Psoas muscle (tissue), 8 donors: ENCODE data around the gene FLAD1. TPM values are rescaled to one million over a fixed set of nuclear protein-coding genes. Genes with fewer than 3 reads are reported as not detected.
A peak's percentile ranks its signal among the peaks of the same experiment; 100 is the strongest.

Experiments
- ATAC-seq, 4 donors: fragments of 200-7000 bp; cut with Tn5 transposase; one replicate each; pipeline ENCODE4 v1.9.1; 2020; ENCODE audit warnings: moderate library complexity in 3 of 4, mild to moderate bottlenecking in 2 of 4
- DNase-seq, 2 donors: peaks; one replicate each; pipeline ENCODE4 v3.0.0-alpha.2; 2020
- H3K27ac ChIP-seq: fragments of 200-600 bp; one replicate; pipeline ENCODE4 v1.8.0; 2022
- H3K27me3 ChIP-seq, 3 donors: fragments of 200-600 bp in 1 of 3; one replicate each; pipeline versions ENCODE4 v1.6.1 to v1.8.0; 2013 to 2022; ENCODE audit warnings: low read length in 2 of 3, mild to moderate bottlenecking in 2 of 3, moderate library complexity in 1 of 3; ENCODE audit not compliant: insufficient read depth in 3 of 3
- H3K36me3 ChIP-seq, 2 donors: fragments of 200-600 bp in 1 of 2; one replicate each; pipeline versions ENCODE4 v1.6.1 to v1.8.0; 2013 to 2022; ENCODE audit warnings: low read depth in 1 of 2, mild to moderate bottlenecking in 1 of 2, moderate library complexity in 1 of 2; ENCODE audit not compliant: insufficient read depth in 1 of 2
- H3K4me1 ChIP-seq: fragments of 200-600 bp; one replicate; pipeline ENCODE4 v1.8.0; 2022
- H3K4me3 ChIP-seq: fragments of 200-600 bp; one replicate; pipeline ENCODE4 v1.8.0; 2022; ENCODE audit warnings: mild to moderate bottlenecking
- H3K9me3 ChIP-seq: fragments of 200-600 bp; one replicate; pipeline ENCODE4 v1.8.0; 2022
- WGBS, 3 donors: extraction: QIAGEN DNeasy Blood & Tissue Kit; methylation state at CpG; one replicate each; pipeline versions ENCODE4 v1.1.6 to v1.1.7; 2013; 5-methylcytosine and 5-hydroxymethylcytosine counted together
- intact Hi-C, 2 donors: fragments of 100-400 bp; cut with DNase I; formaldehyde crosslinking; loops; one replicate each; pipeline versions ENCODE4 v1.11.0 to v1.14.2; 2022
- polyA plus RNA-seq, 3 donors: library from polyadenylated mRNA; stranded (reverse); fragments of 200-250 nt; gene quantifications; one replicate each; pipeline ENCODE4 v1.2.3, GENCODE V29; 2013
- total RNA-seq, 4 donors: library from RNA; stranded (reverse); fragmentation: NEBNext Ultra II Directional in 2 of 4; extraction: Animal tissue kit (Norgen Biotek cat#: 25700) in 2 of 4; gene quantifications; one replicate each; pipeline versions ENCODE4 v1.2.1 to v1.2.4, GENCODE V29; 2021 to 2023
- TF ChIP-seq, protein P1 (sequence below): fragments of 200-600 bp; IDR thresholded peaks from one replicate; pipeline ENCODE4 v1.8.0; 2022; ENCODE audit warnings: antibody characterized with exemption
- donor health status: healthy with polysubstance abuse.
- donor health status: DM: no; HTN: no; CAD: no; lungs with moderate emphysema.
- donor health status: Bipolar disorder and iron deficiency.
- donor health status: healthy.
- donor health status: DM: yes; HTN: yes; CAD: no.
- donor health status: DM: no; HTN: no; CAD: no.
- donor health status: DM: no; HTN: no; CAD: no.
- donor health status: DM: yes; HTN: yes; CAD: no.

Gene FLAD1
- total and polyA plus RNA-seq, 7 donors: 24.5 to 52.7 (median 34.9) TPM

DNA sequence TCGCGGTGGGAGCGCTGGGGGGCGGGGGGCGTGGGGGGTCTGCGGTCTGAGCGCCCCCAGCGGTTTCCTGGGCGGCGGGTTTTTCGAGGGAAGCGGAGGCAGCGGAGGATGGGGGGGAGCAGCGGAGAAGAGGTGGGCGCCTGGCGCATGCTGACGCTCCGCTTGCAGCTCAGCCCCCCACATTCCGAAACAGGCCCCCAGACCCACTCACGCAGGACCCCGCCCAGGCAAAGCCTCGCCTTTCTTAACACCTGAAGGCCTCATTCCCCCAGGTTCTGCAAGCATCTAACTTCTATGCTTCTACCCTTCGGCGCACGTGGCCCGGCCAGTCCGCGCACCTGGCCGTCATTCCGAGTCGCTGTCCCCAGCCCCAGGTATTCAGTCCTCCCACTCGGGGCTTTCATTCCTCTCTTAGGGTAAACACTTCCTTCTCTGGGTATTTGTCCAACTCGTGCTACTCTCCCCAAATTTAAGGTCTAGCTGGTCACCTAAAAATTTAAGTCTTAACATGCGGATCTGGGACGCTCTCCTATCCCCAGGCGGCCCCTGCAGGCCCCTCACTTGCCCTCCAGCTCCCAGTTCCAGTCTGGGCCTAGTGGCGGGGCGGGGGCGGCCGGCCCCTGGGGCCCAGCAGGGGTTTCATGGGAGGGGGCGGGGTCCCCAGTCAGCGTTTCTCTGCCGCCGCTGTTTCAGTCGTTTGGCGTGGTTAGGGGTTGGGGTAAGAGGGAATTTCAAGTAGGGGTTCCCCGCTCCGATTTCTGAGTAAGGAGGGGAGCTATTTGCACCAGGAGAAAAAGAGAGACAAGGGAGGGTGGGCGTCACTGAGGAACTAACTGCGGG, 16.6 kb downstream of the FLAD1 start:
- Histone ChIP-seq H3K4me3 (peak overlapping the region; percentile 78), H3K9me3 (no peaks in the 10 kb centered on the region), H3K4me1 (peaks cover 22% of the 10 kb centered on the region), H3K27ac (peak overlapping the region; percentile 91), H3K27me3 (no peaks in the 10 kb centered on the region), H3K36me3 (no peaks in the 10 kb centered on the region)
- ATAC-seq: no peak
- WGBS, 3 donors: 1 to 2% (median 1%) methylated on average over 31 to 50 of the region's 50 CpGs
- DNase-seq: peak in 1 of 2 donors; percentile 60
- intact Hi-C loops: loop anchor here (1.0 to 5.0 kb wide), 2 partner anchors 37 to 43 kb away; partner anchors contain the start of genes PBXIP1 (in 1 of the 2) and PYGO2 (in 1 of the 2)
- TF ChIP-seq, protein P1, sequence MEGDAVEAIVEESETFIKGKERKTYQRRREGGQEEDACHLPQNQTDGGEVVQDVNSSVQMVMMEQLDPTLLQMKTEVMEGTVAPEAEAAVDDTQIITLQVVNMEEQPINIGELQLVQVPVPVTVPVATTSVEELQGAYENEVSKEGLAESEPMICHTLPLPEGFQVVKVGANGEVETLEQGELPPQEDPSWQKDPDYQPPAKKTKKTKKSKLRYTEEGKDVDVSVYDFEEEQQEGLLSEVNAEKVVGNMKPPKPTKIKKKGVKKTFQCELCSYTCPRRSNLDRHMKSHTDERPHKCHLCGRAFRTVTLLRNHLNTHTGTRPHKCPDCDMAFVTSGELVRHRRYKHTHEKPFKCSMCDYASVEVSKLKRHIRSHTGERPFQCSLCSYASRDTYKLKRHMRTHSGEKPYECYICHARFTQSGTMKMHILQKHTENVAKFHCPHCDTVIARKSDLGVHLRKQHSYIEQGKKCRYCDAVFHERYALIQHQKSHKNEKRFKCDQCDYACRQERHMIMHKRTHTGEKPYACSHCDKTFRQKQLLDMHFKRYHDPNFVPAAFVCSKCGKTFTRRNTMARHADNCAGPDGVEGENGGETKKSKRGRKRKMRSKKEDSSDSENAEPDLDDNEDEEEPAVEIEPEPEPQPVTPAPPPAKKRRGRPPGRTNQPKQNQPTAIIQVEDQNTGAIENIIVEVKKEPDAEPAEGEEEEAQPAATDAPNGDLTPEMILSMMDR: no peak

DNA sequence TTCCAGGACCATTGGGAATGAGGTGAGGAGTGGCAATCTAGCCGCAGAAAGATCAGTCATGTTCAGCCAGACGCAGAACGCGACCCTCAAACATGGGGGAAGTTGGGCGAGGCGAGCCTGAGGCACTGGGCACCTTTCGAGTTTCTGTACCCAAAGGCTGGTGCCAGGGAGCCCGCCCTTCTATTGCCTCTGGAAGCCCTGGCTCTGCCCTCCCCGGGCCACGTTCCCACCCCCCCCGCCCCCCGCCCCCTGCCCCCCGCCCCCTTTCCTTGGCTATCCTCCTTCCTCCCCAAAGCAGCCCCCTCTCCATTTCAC, 17.2 kb downstream of the FLAD1 start:
- no peak for DNase-seq
- Histone ChIP-seq H3K4me1 (peaks cover 28% of the 10 kb centered on the region), H3K27me3 (no peaks in the 10 kb centered on the region), H3K4me3 (peak overlapping the region; percentile 78), H3K36me3 (no peaks in the 10 kb centered on the region), H3K9me3 (no peaks in the 10 kb centered on the region), H3K27ac (peak overlapping the region; percentile 91)
- intact Hi-C loops: loop anchor here in 1 of 2 donors (5.0 kb wide), 1 partner anchor 38 kb away; the partner anchor contains the start of gene PYGO2
- TF ChIP-seq, protein P1: no peak
- ATAC-seq: no peak
- WGBS, 3 donors: 0 to 1% (median 0%) methylated on average over 8 to 13 of the region's 13 CpGs

DNA sequence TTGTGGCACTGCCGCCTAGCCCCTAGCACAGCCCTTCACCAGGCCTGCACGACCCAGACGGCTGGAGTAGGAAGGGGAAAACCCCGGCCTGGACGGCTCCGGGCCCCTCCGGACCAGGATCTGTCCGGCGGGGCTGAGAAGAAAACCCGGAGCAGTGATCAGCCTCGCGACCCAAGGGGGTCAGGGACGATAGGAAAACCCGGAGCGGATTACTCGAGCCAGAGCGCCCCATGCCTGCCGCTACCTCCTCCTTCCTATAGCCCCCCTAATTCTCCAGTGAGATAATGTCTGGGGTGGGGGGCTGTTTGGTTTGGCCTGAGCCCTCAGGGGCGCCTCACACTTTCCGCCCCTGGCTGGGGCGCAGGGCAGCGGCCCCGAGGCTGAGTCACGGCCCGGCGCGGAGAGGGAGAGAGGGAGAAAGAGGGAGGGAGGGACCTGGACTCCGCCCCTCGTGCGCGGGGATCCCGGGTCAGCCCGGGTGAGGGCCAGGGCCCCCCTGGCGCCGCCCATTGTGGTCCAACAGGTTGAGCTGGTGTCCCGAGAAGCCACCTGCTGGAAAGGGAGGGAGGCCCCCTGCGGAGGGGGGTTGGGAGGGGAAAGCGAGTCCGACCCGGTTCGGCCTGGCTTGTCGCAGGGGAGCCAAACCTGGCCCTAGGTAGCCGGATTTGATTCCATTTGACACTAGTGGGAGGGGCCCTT, 17.7 kb downstream of the FLAD1 start:
- H3K27ac ChIP-seq: peak overlapping the region; percentile 91
- peak; percentile 60 to 65 (median 64) for ATAC-seq
- H3K36me3 ChIP-seq: no peaks in the 10 kb centered on the region
- H3K9me3 ChIP-seq: no peaks in the 10 kb centered on the region
- DNase-seq: peak; percentile 91 to 96
- intact Hi-C loops: loop anchor here in 1 of 2 donors (5.0 kb wide), 1 partner anchor 39 kb away; the partner anchor contains the start of gene PYGO2
- H3K4me3 ChIP-seq: peak overlapping the region; percentile 78
- no peaks in the 10 kb centered on the region for H3K27me3 ChIP-seq
- H3K4me1 ChIP-seq: peaks cover 32% of the 10 kb centered on the region
- WGBS, 3 donors: 0 to 1% (median 0%) methylated on average over 27 to 43 of the region's 43 CpGs
- TF ChIP-seq, protein P1: peak; percentile 2

DNA sequence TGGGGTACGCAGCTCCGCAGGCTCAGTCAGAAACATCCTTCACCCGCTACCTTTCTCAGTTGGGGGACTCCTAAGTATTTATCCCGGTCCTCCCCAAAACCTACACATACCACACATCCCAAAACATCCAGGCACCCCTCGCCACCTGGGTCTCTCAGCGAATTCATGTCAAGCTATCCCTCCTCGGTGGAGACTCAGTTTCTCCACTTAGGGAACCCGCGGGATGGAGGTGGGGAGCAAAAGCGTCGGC, 18.2 kb downstream of the FLAD1 start:
- intact Hi-C loops: loop anchor here in 1 of 2 donors (5.0 kb wide), 1 partner anchor 39 kb away; the partner anchor contains the start of gene PYGO2
- DNase-seq: no peak
- ATAC-seq: no peak
- Histone ChIP-seq H3K27me3 (no peaks in the 10 kb centered on the region), H3K27ac (peak overlapping the region; percentile 91), H3K4me1 (peaks cover 37% of the 10 kb centered on the region), H3K36me3 (no peaks in the 10 kb centered on the region), H3K9me3 (no peaks in the 10 kb centered on the region), H3K4me3 (peak overlapping the region; percentile 78)
- WGBS, 3 donors: 1% methylated on average over 11 of the region's 11 CpGs
- TF ChIP-seq, protein P1: no peak
